ENCODE results near the gene MAP7D1.
"Not testable (repeated sequence)": the region's sequence is repeated elsewhere in the genome, so short reads cannot be mapped to it uniquely, and the experiment has no call there.

The MAP7D1 gene

DNA sequence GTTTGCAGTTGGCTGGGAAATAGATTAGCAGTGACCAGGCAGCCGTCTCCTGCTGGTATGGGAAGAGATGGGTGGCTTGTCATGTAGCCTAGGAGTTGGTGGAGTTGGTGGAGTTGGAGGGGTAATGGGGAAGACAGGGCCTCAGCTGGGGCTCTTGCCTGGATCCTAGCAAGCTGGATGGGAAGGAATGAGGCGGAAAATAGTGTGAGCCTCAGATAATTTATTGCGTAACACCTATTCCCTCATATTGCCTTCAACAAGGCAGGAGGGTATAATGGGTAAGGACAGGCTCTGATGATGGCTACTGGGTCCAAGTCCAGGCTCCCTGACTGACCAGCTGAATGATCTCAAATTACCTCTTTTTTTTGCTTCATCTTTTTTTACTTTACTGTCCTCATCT, 12.6 kb downstream of the MAP7D1 start:
- no peak for DNase-seq (ENCODE audit: low read depth)

DNA sequence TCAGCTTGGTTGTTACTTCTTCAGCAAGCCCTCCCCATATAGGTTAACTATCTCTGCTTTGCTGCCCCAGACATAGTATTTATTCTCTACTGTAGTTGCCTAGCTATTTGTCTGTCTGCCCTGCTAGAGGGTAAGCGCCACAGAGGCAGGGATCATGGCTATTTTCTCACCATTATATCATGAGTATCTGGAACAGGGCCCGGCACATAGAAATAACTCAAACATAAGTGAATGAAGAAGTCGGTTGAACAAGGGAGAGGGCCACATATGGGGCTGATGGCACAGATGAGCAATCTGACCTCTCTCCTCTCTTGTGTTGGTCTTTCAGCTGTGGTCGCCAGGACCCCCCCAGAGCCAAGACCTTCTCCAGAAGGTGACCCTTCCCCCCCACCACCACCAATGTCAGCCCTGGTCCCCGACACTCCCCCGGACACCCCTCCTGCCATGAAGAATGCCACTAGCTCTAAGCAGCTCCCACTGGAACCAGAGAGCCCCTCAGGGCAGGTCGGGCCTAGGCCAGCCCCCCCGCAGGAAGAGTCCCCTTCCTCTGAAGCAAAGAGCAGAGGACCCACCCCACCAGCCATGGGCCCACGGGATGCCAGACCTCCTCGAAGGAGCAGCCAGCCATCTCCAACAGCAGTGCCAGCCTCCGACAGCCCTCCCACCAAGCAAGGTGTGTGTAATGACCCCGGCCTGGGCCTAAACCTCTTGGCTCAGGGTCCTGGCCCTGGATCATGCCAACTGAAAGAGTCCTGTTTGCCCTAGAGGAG, 14.9 kb downstream of the MAP7D1 start:
- no peak for DNase-seq (ENCODE audit: low read depth)

DNA sequence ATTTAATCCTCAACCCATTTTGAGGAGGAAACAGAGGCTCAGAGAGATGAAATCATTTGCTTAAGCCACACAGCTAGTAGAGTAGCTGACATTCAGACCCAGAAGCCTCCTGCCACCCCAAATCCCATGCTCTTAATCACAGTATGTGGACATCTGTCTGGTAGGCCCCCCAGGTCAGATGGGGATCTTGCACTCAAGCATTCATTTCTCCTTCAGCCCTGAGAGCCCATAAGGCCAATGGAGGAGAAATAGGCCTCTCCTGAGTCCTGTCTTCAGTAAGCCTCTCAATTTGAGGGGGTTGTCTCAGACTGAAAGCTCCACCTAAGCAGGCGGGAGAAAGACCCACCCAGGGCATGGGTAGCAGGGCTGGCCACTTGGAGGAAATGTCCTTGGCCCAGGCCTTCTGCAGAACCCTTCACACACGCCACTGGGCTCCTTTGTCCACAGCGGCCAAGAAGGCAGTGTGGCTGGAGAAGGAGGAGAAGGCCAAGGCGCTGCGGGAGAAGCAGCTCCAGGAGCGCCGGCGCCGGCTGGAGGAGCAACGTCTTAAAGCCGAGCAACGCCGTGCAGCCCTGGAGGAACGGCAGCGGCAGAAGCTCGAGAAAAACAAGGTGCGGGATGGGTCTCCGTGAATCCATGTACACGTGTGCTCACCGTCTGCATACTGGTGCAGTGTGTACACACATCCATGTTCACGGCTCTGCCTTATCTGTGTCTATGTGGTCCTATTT, 16.2 kb downstream of the MAP7D1 start:
- DNase-seq (ENCODE audit: low read depth) = no peak

DNA sequence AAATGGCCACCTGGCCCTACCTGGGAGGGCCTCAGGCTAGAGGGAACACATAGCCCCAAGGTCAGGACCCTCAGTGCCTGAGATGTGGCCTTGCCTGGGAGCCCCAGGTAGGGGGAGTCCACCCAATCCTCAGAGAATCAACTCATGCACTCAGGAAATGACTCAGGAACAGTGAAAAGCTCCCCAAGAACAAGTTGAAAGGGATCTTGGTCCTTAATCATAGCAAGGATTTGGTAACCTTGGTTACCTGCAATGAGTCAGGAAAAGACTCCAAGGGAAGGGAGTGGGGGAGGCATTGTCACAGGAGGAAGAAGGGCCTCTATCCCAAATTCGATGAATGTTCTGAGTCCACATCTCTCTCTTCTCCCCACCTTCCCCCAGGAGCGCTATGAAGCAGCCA, 17.0 kb downstream of the MAP7D1 start:
- DNase-seq (ENCODE audit: low read depth) = no peak

DNA sequence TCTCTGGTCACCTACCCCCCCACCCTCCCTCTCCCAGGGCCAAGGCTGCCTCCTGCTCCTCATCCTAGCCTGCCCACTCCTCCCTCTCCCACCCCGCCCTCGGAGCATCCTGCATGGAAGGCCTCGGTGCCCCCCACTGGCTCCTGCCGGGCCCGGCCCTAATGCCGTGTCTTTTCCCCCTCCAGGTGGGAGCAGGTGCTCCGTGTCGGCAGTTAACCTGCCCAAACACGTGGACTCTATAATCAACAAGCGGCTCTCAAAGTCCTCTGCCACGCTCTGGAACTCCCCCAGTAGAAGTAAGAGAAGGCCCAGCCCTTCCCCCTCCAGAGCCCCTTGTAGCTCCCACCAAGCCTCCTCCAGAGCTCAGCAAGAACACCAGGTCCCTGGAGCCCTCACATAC, 18.8 kb downstream of the MAP7D1 start:
- no peak for DNase-seq (ENCODE audit: low read depth)

DNA sequence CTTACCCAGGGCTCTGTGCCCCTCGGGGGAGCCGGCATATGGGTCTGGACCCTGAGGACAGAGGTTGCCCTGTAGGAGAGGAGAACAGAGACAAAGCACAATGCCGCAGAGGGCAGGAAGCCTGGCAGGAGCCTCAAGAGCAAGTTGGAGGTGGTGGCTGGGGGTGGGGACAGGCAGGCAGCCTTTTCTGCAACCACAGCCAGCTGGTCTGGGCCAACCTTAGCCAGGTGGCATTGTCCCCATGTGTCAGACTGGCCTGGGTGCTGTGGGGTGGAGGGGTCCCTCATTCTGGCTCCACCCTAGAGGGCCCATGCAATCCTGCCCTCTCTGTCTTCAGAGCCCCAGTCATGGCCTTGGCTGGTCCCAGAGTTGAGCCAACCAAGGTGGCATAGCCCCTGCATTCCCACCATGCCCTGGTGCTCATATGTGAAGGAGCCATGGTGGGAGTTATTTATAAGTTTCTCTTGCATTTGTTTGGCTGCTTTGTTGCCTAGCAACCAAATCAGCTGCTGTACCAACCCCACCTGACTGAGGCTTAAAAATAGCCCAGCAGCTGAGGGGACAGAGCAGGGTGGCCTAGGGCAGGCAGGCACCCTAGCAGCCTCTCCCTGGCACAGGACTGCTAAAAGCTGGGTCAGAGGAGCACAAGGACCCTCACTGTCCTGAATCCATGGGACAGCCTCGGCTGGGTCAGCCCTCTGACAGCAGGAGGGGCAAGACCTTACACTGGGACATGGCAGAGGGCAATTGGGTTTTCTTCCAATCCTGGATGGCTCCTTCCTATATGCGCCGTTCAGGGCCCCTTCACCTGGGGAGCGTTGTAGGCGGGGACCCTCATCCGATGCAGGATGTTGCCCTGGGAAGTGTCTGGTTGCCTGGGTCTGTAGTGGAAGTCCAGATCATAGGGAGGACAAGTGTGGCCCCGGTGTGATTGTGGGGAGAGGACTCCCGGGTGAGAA, 19.5 kb downstream of the MAP7D1 start:
- peak; percentile 44 for DNase-seq (ENCODE audit: low read depth)

DNA sequence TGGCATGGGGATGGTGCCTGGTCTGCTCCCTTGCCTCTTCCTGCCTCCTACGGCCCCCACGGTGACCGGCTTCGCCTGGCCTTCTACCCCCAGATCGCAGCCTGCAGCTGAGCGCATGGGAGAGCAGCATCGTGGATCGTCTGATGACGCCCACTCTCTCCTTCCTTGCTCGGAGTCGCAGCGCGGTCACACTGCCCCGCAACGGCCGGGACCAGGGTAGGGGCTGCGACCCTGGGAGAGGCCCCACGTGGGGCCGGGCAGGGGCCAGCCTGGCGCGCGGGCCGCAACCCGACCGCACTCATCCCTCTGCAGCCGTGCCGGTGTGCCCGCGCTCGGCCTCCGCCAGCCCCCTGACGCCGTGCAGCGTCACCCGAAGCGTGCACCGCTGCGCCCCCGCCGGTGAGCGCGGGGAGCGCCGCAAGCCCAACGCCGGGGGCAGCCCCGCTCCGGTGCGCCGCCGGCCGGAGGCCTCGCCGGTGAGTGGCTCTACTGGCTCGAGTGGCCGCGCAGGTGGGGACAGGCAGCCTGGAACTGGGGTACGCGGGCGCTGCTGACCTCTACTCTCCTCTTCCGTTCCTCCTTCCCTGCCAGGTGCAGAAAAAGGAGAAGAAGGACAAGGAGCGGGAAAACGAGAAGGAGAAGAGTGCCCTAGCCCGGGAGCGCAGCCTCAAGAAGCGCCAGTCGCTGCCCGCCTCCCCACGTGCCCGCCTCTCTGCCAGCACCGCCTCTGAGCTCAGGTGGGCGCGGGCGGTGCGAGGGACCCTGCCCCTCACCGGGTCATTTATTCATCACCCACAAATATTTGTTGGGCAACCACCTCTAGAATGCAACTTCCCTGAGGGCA, 20.4 kb downstream of the MAP7D1 start:
- no peak for DNase-seq (ENCODE audit: low read depth)

DNA sequence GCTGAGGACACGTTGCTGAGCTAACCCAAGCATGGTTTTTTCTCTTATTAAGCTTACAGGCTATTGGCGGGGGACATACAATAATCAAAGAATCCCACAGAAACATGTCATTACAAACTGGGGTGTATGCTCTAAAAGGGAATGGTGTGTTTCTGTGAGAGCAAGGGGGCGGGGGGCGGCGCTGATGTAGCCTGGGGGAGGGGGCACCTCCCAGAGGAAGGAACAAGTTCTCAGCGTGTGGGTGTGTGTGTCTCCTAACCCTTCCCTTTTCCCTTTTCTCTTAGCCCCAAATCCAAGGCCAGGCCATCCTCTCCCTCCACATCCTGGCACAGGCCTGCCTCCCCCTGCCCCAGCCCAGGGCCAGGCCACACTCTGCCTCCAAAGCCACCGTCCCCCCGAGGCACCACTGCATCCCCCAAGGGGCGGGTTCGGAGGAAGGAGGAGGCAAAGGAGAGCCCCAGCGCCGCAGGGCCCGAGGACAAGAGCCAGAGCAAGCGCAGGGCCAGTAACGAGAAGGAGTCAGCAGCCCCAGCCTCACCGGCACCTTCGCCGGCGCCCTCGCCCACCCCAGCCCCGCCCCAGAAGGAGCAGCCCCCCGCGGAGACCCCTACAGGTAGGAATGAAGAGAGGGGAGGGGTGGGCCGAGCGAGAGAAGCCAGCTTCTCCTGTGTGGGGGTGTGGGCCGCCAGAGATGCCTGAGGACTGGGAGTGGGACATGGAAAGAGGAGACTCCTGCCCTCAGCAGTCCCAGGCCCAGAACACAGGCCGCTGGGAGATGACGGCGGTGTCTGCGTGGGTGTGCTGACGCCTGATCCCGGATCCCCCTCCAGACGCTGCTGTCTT, 21.9 kb downstream of the MAP7D1 start:
- no peak for DNase-seq (ENCODE audit: low read depth)

DNA sequence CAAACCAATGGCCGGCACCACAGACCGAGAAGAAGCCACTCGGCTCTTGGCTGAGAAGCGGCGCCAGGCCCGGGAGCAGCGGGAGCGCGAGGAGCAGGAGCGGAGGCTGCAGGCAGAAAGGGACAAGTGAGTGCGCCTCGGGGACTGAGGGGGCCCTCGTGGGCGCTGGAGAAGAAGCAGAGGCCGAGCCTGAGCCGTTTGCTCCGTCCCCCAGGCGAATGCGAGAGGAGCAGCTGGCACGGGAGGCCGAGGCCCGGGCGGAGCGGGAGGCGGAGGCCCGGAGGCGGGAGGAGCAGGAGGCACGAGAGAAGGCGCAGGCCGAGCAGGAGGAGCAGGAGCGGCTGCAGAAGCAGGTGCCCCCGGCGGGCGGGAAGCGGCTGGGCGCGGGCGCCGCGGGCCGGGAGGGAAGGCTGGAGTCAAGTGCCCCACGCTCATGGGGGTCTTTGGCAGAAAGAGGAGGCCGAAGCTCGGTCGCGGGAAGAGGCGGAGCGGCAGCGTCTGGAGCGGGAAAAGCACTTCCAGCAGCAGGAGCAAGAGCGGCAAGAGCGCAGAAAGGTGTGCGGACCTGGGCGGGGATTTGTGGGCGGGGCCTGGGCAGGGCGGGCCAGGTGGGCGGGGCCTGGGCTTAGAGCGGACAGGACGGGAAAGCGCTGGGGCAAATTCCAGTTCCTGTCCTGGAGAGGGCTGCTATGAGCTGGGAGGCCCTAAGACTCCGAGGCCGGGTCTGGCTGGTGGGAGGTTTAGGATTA, 22.7 kb downstream of the MAP7D1 start:
- no peak for DNase-seq (ENCODE audit: low read depth)

DNA sequence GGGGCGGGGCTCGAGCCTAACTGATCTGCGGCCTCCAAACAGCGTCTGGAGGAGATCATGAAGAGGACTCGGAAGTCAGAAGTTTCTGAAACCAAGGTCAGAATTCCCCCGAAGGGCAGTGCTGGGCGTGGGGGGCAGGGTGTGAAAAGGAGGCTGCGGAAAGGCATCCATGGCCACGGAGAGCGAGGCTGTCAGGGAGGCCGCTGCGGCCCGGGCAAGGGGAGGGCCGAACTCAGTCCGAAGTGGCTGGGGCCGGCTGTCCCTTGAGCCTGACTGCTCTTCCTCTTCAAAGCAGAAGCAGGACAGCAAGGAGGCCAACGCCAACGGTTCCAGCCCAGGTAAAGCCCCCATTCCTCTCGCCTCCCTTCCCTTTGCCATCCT, 23.2 kb downstream of the MAP7D1 start:
- no peak for DNase-seq (ENCODE audit: low read depth)

DNA sequence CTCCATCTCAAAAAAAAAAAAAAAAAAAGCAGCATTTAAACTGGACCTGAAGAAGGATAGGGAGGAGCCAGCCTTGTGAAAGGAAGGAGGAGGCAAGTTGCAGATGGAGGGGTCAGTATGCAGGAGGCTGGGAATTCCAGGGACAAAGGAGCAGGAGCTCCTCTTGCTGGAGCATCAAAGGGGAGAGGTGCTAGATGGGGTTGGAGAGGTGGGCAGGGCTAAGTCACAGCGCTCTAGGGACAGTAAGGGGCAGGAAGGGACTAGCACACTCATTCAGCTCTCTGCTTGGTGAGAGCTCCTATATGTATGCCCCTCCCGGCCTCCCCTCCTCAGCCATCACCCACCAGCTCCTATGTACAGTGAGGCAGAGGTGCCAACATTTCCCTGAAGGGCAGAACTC, 26.8 kb downstream of the MAP7D1 start:
- no peak for DNase-seq (ENCODE audit: low read depth)

DNA sequence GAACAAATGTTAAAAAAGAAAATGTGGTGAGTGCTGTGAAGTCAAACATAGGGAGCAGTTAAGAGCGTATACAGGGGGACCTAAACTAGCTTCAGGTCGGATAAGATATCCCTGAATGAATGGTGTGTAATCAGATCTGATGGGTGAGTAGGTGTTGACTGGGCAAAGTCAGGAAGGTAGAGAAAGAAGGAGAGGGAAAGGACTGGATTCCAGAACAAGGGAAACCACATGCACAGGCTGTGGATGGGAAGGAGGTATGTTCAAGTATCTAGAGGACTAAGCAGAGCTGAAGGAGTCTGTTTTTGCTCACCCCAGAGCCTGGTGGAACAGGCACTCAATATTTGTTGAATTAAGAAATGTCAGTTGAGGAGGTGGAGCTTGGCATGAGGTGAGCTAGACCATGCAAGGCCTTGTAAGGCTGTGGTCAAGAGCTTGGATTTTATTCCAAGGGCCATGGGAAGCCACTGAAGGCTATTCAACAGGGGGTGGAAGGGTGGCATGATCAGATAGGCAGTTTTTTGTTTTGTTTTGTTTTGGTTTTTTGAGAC, 27.4 kb downstream of the MAP7D1 start:
- DNase-seq (ENCODE audit: low read depth) = peak; percentile 63

DNA sequence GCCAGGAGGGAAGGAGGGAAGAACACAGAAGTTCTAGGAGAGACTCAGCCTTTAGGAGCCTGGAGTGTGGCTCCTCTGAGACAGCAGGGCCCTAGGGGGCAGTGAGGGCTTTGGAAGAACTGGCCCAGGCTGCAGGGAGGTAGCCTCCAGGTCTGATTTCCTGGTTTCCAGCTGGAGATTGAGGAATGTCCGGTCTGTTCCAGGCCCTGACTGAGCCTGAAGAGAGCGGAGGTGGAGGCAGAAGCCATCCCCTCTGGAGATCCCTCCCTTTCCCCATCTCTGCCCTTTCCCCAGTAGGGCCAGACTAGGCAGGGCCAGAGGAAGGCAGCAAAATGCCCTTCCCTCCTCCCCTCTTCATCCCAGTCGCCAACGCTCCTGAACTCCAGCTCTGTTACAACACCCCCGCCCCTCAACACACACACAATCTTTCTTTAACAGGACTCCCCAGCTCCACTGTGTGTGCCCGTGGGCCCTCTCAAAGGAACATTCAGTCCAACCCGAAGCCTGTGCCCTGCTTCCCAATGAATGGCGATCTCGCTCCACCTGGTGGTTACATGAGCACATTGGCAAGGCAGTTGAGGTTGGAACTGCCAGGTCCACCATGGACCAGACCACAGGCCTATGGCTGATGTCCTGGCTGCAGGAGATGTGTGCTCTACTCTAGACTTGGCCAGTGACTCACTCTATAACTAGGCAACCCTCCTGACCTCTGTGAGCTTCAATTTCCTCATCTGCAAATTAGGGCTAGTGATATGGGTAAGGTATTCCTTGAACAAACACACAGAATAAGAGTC, 32.0 kb downstream of the MAP7D1 start:
- peak; percentile 90 for DNase-seq (ENCODE audit: low read depth)

DNA sequence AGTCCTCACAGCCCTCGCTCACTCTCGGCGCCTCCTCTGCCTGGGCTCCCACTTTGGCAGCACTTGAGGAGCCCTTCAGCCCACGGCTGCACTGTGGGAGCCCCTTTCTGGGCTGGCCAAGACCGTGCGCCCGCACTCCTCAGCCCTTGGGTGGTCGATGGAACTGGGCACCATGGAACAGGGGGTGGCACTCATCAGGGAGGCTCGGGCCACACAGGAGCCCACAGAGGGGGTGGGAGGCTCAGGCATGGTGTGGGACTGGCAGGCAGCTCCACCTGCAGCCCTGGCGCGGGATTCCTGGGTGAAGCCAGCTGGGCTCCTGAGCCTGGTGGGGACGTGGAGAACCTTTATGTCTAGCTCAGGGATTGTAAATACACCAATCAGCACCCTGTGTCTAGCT, 40.8 kb downstream of the MAP7D1 start:
- not testable (repeated sequence) for DNase-seq (ENCODE audit: low read depth)

DNA sequence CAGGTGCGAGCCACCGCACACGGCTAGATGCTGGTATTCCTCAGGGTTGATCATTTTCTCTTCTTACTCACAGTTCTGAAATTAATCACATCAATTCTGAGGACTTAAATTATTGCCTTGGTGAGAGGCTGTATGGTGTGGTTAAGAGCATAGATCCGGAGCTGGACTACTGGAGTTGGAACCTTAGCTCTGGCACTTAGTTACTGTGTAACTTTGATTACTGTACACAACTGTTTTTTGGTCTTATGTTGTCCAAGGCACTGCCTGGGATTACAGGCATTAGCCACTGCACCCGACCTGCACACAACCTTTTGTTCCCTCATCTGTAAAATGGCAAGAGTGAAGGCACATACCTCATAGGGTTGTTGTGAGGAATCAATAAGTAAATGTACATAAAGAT, 42.7 kb downstream of the MAP7D1 start:
- DNase-seq (ENCODE audit: low read depth) = no peak

DNA sequence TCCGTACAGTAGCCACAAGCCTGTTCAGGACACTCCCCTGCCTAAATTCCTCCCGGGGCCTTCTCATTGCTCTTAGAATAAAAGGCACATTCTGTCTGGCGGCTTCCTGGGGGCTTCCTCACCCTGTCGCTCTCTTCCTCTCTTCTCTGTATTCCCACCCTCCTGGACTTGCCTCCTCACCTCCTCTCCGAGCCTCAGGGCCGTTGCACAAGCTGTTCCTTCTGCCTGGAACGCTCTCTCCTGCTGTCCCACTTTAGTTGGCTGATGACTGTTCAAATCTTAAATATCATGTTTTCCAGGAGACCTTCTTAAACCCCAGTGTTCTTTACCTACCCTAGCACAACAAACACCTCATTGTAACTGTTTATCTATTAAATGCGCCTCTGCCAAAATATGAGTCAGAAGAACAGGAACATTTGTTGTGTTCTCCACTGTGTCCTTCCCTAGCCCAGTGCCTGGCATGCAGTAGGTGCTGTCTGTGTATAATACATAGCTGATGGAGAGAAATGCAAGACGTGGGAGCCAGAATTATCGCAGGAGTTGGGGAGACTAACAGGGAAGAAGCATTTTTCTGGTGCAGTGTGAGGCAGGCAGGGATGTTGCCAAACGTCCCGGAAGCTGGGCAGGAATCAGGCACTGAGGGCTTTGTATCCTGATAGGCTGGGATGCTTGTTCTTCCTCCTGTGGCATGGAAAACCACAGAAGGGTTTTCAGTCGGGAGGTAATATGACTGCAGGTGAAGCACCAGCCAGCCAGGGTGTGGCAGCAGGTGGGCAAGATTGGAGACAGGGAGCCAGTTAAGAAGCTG, 44.2 kb downstream of the MAP7D1 start:
- peak; percentile 11 for DNase-seq (ENCODE audit: low read depth)

DNA sequence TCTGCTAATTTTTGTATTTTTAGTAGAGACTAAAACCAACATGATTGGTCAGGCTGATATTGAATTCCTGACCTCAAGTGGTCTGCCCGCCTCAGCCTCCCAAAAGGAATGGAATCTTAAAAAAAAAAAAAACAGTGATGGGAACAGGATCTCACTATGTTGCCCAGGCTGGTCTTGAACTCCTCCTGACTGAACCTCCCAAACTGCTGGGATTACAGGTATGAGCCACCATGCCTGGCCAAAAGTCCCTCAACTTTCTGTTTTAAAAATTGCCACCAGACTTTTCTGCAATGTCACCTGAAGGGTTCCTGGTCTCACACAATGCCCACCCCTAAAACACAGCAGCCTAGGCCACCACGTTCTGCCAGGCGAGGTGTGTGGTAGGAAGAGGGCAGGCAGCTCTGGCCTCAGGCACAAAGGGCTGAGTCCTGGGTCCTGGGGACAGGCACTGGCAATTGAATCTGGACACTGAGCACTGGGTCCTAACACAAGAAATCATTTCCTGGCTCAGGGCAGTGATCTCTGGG, 47.1 kb downstream of the MAP7D1 start:
- DNase-seq (ENCODE audit: low read depth) = no peak
